Loucy (cell line): Measurements from ENCODE around the gene PNPLA2.

Experiments
- H2AFZ ChIP-seq: fragments of 200-600 bp; sonication (generic); 2 replicates; pipeline ENCODE4 v1.6.0; 2016; ENCODE audit warnings: antibody characterized with exemption, mild to moderate bottlenecking, low read length, moderate library complexity
- H3F3A ChIP-seq: fragments of 200-600 bp; 2 replicates; pipeline ENCODE4 v1.6.0; 2016; ENCODE audit warnings: antibody characterized with exemption, low read depth, mild to moderate bottlenecking
- H3K27me3 ChIP-seq: fragments of 200-600 bp; sonication (generic); 2 replicates; pipeline ENCODE4 v1.6.1; 2014; ENCODE audit warnings: low read length, mild to moderate bottlenecking; ENCODE audit not compliant: insufficient read depth, poor library complexity, severe bottlenecking
- H3K36me3 ChIP-seq: fragments of 200-600 bp; sonication (generic); 2 replicates; pipeline ENCODE4 v1.6.1; 2016; ENCODE audit warnings: low read length; ENCODE audit not compliant: insufficient read depth
- H3K4me1 ChIP-seq: fragments of 200-600 bp; sonication (generic); 2 replicates; pipeline ENCODE4 v1.5.1; 2014; ENCODE audit warnings: low read length, mild to moderate bottlenecking; ENCODE audit not compliant: insufficient read depth, poor library complexity, severe bottlenecking
- H3K4me2 ChIP-seq: fragments of 200-600 bp; sonication (generic); 2 replicates; pipeline ENCODE4 v1.6.0; 2014; ENCODE audit warnings: antibody characterized with exemption, low read length, low read depth, mild to moderate bottlenecking; ENCODE audit not compliant: poor library complexity, severe bottlenecking
- H3K4me3 ChIP-seq: fragments of 200-600 bp; sonication (generic); 2 replicates; pipeline ENCODE4 v1.5.1; 2014; ENCODE audit warnings: low read length, mild to moderate bottlenecking, mixed read lengths; ENCODE audit not compliant: poor library complexity, severe bottlenecking
- H3K79me2 ChIP-seq: fragments of 200-600 bp; sonication (generic); 2 replicates; pipeline ENCODE4 v1.6.1; 2014; ENCODE audit warnings: low read length; ENCODE audit not compliant: insufficient read depth
- H3K9ac ChIP-seq: fragments of 200-600 bp; sonication (generic); 2 replicates; pipeline ENCODE4 v1.6.0; 2014; ENCODE audit warnings: mild to moderate bottlenecking, low read depth, low read length, moderate library complexity; ENCODE audit not compliant: poor library complexity, severe bottlenecking
- H3K9me2 ChIP-seq: fragments of 200-600 bp; sonication (generic); replicated peaks from 2 replicates; pipeline ENCODE4 v1.6.1; 2016; ENCODE audit warnings: low read depth, low read length, mixed read lengths
- H3K9me3 ChIP-seq: fragments of 200-600 bp; sonication (generic); 2 replicates; pipeline ENCODE4 v1.6.1; 2014; ENCODE audit warnings: mild to moderate bottlenecking, antibody characterized with exemption, low read length, low read depth; ENCODE audit not compliant: insufficient read depth
- H4K20me1 ChIP-seq: fragments of 200-600 bp; sonication (generic); 2 replicates; pipeline ENCODE4 v1.6.0; 2014; ENCODE audit warnings: antibody characterized with exemption, low read length, mild to moderate bottlenecking; ENCODE audit not compliant: insufficient read depth, poor library complexity, severe bottlenecking
- CTCF ChIP-seq: fragments of 200-600 bp; sonication (generic); conservative IDR thresholded peaks from 2 replicates; pipeline ENCODE4 v1.5.1; 2014; ENCODE audit warnings: mild to moderate bottlenecking, antibody characterized with exemption, low read length
- EZH2phosphoT487 ChIP-seq: fragments of 200-600 bp; IDR thresholded peaks from 2 replicates; pipeline ENCODE4 v1.6.1; 2018; ENCODE audit warnings: antibody characterized with exemption, mild to moderate bottlenecking, moderate library complexity, borderline replicate concordance

Gene PNPLA2

DNA sequence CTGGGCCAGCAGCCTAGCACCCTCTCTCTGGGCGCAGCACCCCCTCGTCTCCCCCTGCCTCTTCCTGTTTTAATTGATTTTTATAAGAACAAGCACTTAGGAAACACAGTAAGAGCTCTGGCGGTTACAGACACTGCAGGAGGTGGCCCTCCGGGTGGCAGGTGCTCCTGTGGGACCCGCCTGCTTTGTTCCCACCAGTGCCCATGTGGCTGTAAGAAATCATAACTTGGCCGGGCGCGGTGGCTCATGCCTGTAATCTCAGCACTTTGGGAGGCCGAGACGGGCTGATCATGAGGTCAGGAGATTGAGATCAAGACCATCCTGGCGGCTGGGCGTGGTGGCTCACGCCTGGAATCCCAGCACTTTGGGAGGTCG lies 42.4 kb downstream of the PNPLA2 start:
- Histone ChIP-seq H2AFZ (no peak overlapping the region), H4K20me1 (no peaks in the 10 kb centered on the region), H3K9ac (no peak overlapping the region), H3K4me1 (peaks cover 3% of the 10 kb centered on the region), H3K9me3 (no peaks in the 10 kb centered on the region), H3K4me3 (no peak overlapping the region), H3K79me2 (no peaks in the 10 kb centered on the region), H3F3A (no peaks in the 10 kb centered on the region), H3K36me3 (no peaks in the 10 kb centered on the region), H3K27me3 (no peaks in the 10 kb centered on the region), H3K9me2 (no peaks in the 10 kb centered on the region), H3K4me2 (no peak overlapping the region)
- TF ChIP-seq EZH2phosphoT487, result no peak
- TF ChIP-seq CTCF, result no peak

- no peak overlapping the region for H3K4me3 ChIP-seq
- peaks cover 3% of the 10 kb centered on the region for H3K4me1 ChIP-seq
These were observed 43.5 kb downstream of the PNPLA2 start for GRCh38 chr11:862081-862661.

GRCh38 chr11:862696-863022 lies 43.9 kb downstream of the PNPLA2 start:
- Histone ChIP-seq H3K27me3 (no peaks in the 10 kb centered on the region), H3K9me2 (no peaks in the 10 kb centered on the region), H3K4me1 (peaks cover 3% of the 10 kb centered on the region), H4K20me1 (no peaks in the 10 kb centered on the region), H3K36me3 (no peaks in the 10 kb centered on the region), H2AFZ (no peak overlapping the region), H3K79me2 (no peaks in the 10 kb centered on the region), H3K9me3 (no peaks in the 10 kb centered on the region), H3F3A (no peaks in the 10 kb centered on the region), H3K4me2 (no peak overlapping the region), H3K9ac (no peak overlapping the region), H3K4me3 (no peak overlapping the region)
- TF ChIP-seq CTCF (no peak), EZH2phosphoT487 (no peak)

More at GRCh38 chr11:862081-862661, 43.5 kb downstream of the PNPLA2 start:
- Histone ChIP-seq H3K9ac (no peak overlapping the region), H2AFZ (no peak overlapping the region), H3K9me2 (no peaks in the 10 kb centered on the region), H3K79me2 (no peaks in the 10 kb centered on the region), H4K20me1 (no peaks in the 10 kb centered on the region), H3K4me2 (no peak overlapping the region), H3K9me3 (no peaks in the 10 kb centered on the region), H3F3A (no peaks in the 10 kb centered on the region), H3K36me3 (no peaks in the 10 kb centered on the region), H3K27me3 (no peaks in the 10 kb centered on the region)
- TF ChIP-seq CTCF, result no peak
- TF ChIP-seq EZH2phosphoT487, result no peak
